NCI-H446 treated with DMSO at 0.1 percent for 48 hours (cell line): Measurements from ENCODE around the gene LILRA6.
"Not testable (repeated sequence)": the region's sequence is repeated elsewhere in the genome, so short reads cannot be mapped to it uniquely, and the experiment has no call there.

Experiments
- DNase-seq: peaks from one replicate; lab custom pipeline; 2025; lab: John Stamatoyannopoulos, UW

LILRA6 gene

DNA sequence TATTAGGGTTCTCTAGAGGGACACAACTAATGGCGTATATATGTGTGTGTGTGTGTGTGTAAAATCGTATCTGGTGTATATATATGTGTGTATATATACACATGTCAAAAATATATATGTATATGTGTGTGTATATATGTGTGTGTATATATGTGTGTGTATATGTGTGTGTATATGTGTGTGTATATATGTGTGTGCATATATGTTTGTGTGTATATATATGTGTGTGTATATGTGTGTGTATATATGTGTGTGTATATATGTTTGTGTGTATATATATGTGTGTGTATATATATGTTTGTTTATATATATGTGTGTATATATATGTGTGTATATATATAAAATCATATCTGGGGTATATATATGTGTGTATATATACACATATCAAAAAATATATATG is 19.9 kb upstream of the LILRA6 start:
- DNase-seq = no peak

DNA sequence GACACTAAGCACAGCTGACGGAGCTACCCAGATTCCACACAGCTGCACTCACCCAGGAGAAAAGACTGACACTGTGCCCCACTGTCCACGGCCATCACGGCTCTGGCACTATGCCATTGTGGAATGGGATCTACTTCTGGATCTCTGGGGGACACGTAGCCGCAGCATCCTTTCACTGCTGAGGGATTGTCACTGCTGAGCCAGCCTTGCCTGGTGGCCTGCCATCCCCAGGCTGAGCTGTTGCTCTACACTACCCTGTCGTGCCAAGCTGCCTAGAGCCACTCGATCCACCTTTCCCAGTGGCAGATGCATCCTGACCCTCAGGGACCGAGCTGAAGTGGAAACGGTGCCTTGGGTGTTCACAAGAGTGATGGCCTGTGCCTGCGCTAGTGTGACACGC is 19.5 kb upstream of the LILRA6 start:
- no peak for DNase-seq

DNA sequence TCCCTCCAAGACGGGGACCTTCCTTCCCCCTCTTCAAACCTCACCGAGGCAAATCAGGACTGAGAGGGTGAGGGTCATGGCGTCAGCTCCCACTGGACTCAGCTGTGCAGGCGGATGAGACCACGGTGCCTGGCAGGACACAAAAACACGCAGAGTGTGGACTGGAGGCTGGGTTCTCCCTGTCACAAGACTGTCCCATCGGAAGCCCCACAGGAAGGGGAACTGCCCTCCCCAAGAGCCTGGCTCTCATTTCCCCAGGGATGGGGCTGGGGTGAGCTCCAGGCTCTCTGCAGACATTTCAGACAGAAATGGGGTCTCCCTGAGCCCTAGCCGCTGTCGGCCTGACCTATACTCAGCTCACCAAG is 14.5 kb upstream of the LILRA6 start, which contains the start of gene LILRB5:
LILRB5 (minus strand) TSS at position 158 of the 365 bp plus-strand sequence; CDS start at position 78, 80 bp downstream.
- no peak for DNase-seq

DNA sequence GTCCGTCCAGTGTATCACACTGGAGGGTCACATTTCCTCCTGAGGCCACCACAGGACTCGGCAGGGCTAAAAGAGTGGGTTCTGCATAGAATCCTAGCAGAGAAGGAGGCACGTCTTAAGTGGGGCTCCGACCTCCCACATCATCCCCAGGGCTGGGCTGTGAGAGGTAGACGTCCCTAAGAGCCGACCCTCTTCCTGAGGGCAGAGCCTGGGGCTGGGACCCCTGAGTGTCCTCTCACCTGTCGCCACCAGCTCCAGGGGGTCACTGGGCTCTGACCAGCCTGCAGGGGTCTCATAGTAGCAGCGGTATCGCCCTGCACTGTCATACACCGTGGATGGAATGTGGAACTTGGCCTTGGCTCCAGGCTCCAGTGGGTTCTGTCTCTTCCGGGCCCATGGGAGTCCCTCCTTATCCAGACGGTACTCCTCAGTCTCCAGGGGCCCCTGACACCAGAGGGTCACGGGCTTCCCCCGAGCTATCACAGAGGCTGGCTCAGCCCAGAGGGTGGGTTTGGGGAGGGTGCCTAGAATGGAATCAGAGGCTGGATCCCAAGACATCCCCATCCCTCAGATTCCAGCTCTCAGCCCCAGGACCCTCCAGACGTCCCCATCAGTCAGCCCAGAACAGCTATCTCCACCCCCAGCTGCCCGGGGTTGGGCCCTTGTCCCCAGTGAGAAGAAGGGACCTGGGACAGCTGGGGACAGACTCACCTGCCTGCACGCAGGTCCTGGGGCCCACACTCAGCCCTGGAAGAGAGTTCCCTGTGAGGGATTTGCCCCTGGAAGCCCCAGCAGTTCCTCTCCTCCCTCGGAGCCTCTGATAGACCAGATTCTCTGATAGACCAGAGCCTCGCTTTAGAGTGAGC is 13.9 kb upstream of the LILRA6 start:
- no peak for DNase-seq

DNA sequence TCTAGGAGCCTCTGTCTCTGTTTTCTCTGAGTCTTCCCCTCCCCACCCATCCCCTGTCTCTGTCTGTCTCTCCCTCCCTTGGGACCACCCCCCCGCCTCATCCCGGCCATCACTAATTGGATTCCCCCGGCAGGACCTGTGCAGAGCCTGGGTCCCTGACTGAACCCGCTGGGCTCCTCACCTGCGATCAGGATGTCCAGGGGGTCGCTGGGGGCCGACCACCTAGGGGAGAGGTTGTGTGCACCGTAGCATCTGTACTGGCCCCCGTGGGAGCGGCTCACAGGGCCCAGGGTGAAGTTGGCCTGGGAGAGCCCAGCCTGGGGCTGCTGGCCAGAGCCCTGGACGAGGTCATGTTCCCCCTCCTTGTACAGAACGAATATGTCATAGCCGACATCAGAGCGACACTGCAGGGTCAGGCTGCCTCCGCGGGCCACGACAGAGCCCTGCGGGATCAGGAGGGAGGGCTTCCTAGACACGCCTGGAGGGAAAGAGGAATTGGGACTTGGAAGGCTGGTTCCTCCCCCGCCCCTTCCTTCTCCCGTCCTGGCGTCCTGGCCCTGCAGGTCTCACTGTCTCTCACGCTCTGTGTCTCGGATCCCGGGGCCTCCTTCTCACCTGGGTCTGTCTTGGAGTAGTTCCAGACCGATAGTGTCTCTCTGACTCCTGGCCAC is 12.7 kb upstream of the LILRA6 start:
- DNase-seq = no peak

DNA sequence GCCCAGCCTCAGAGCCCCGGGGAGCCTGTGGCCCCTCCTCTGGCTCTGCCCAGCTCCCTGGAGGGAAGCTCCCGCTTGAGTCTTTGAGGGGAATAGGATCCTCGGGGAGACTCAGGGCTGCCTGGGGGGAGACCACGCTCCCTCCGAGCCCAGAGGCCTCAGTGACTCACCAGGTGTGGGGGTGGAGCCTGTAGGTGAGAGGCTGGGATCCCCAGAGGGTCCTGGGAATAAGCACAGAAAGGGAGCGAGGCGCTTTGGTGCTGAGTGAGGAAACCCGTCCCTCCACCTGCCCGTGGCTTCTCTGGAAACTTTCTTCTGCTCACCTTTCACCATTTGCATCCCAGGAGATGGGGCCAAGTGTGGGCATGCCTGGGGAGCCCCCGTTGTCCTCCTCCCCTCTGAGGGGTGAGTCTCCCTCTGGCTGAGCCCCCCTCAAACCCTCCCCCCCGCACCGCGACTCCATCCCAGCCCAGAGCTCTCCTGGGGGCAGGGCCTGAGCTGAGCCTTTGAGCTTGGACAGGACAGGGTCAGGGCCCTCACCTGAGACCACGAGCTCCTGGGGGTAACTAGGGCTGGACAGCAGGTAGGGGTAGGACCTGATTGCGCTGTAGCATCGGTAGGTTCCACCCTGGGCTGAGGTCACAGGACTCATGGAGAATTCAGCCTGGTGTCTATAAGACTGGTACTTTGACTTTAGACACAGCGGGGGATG is 11.8 kb upstream of the LILRA6 start:
- DNase-seq = no peak

DNA sequence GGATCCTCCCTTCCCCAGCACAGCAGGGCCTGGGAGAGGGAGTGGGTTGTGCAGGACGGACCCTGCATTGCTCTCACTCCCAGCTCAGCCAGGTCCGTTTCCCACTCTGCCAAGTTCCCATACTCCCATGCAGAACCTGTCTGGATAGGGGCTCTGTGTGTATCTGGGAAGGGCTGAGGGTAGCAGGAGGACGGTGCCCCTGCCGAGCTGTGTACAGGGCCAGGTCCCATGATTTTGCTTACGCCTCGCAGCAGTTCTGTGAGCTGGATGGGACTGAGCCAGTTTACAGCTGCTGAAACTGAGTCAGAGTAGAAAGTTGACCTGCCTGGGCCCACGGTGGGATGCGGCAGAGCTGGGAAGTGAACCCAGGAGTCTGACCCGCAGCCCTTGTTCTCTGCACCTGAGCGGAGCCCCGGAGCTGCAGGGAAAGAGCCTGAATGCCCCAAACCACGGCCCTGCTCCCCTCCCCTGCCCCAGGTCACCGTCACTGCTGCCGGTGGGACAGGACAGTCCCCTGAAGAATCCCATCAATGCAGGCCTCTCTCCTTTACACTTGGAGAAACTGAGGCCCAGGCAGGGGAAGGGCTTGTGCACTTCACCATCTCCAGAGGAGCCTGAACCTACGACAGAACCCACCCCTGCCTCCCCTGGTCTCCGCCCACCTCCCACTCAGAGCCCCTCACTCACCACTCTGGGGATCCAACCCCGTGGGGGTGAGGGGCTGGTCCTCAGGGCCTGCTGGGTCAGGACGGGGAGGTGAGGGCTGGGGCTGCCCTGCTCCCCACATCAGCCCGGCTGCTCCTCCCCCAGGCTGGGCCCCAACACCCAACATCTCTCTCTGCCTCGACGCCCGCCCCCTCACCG is 11.0 kb upstream of the LILRA6 start:
- no peak for DNase-seq

DNA sequence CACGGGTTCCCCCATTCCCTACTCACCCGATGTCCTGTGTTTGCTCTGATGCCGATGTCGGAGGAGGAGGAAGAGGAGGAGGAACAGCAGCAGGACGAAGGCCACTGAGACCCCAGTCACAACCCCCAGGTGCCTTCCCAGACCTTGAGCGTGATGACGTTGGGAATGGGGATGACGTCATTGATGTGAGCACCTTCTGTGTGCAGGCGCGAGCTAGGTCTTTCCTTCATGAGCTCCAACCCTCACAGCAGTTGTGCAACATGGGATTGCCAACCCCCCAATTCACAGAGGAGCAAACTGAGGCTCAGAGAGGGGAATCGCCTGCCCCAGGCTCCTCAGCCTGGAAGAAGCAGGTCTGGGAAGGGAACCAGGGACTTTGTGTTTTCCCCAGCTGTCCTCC is 10.3 kb upstream of the LILRA6 start:
- DNase-seq = no peak

DNA sequence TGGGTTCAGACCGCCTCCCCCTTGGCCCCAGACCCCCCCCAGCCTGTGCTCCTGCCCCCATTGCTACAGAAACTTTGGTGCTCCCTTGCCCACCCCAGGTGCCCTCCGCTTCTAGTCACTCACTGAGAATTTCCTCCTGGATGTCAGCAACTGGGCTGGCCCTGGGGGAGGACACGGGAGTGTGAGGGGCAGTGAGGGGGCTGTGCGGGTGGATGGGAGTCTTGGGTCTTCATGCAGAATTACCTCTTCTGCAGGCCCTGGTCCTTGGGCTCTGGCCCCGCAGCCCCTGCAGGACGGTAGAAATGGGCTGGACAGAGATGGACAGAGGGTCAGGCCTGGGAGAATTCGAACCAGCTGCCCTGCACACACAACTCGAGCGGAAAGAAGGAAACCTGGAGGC is 9.7 kb upstream of the LILRA6 start:
- no peak for DNase-seq

DNA sequence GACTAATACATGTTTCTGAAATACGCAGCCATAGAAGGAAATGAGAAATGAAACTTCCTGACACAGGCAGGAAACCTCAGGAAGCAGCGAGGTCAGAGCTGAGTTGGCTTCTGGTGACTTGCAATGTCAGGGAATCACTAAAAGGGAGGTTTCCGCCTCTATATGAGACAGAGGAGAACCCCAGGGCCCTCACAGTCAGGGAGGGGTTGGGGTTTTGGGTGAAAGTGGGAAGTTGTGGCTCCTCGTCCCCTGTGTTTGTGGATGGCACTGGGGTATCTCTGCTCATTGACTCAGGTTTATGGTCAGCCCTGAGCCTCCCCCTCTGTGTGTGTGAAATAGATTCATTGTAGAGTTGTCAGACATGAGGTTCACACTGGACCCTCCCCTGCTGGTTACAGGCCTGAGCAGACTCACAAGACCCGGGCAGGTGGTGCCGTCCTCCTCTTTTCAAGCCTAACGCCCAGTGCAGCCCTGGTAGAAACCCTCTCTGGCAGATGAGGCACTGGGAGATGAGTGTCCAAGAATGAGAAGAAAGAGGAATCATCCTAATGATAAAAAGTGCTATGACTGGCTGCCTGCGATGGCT is 5.5 kb upstream of the LILRA6 start:
- no peak for DNase-seq

DNA sequence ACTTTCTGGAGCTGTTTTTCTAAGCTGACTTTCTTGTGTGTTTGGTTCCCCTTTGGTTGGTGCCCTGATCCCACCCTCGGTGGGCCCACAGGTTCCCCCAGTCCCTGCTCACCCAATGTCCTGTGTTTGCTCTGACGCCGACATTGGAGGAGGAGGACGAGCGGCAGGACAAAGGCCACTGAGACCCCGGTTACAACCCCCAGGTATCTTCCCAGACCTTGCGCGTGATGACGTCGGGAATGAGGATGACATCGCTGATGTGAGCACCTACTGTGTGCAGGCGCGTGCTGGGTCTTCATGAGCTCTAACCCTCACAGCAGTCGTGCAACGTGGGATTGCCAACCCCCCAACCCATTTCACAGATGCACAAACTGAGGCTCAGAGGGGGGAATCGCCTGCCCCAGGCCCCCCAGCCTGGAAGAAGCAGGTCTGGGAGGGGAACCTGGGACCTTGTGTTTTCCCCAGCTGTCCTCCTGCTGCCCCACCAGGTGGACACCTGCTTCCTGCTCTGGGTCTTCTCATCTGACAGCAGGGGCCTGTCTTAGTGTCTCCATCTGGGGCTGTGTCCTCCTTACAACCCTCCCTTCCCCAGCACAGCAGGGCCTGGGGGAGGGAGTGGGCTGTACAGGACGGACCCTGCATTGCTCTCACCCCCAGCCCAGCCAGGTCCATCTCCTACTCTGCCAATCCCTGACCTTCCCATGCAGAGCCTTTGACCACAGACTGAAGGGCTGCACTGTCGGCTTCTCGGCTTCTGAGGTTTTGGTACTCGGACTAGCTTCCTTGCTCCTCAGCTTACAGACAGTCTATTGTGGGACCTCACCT is 4.7 kb upstream of the LILRA6 start:
- DNase-seq = no peak

DNA sequence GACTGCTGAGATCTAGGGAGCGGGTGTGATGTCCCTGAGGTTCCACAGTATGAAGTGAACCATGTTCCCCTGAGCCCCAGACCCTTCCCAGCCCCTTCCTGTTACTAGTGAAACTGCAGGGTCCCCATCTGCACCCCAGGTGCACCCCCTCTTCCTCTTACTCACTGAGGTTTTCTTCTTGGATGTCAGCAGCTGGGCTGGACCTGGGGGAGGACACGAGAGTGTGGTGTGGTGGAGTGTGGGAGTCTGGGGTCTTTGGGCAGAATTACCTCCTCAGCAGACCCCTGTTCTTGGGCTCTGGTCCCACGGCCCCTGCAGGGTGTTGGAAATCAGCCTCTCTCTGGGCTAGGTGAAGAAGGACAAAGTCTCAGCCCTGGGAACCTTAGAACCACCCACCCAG is 3.3 kb upstream of the LILRA6 start:
- DNase-seq = no peak

DNA sequence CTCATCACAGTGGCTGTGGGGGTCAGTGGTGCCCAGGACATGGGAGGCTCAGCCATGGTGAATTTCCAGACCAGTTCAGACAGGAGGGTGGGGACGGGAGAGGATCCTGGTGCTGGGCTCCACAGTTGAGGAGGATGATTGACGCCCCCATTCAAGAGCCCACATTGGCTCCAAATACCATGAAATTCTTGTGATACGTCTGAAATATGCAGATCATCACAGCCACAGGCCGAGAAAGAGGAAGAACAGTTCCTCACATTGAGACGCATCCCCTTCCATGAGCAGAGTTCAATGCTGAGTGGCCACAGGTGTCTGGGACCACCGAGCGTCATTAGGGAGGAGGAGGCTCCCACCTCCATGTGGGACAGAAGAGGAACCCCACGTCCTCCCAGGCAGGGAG is 1.2 kb upstream of the LILRA6 start:
- DNase-seq = not testable (repeated sequence)

DNA sequence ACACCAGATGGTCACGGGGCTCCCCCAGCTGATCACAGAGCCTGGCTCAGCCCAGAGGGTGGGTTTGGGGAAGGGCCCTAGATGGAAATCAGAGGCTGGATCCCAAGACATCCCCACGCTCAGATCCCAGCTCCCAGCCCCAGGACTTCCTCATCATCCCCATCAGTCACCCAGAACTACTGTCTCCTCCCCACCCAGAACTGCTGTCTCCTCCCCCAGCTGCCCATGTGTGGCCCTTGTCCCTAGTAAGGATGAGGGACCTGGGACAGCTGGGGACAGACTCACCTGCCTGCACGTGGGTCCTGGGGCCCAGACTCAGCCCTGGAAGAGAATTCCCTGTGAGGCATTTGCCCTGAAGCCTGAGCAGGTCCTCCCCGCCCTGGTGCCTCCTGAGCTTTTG is 356 bp downstream of the LILRA6 start:
- DNase-seq = not testable (repeated sequence)

DNA sequence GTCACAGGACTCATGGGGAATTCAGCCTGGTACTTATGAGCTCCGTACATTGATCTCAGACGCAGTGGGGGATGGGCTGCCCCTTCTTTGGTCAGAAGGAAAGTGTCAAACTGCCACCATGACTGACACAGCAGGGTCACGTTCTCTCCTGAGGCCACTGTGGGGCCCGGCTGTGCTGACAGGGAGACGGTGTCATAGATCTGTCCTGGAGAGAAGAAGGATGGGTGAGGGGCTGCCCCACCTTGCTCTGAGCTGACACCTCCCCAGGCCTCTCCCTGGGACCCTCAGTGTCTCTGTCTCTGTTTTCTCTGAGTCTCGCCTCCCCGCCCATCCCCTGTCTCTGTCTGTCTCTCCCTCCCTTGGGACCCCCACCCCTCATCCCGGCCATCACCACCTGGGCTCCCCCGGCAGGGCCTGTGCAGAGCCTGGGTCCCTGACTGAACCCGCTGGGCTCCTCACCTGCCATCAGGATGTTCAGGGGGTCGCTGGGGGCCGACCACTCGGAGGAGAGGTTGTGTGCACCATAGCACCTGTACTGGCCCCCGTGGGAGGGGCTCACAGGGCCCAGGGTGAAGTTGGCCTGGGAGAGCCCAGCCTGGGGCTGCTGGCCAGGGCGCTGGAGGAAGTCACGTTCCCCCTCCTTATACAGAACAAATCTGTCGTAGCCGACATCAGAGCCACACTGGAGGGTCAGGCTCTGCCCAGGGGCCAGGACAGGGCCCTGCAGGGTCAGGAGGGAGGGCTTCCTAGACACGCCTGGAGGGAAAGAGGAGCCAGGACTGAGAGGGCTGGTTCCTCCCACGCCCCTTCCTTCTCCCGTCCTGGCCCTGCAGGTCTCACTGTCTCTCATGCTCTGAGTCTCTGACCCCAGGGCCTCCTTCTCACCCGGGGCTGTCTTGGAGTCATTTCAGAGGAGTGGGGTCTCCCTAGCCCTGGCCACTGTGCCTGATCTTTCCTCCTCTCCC is 1.9 kb downstream of the LILRA6 start:
- not testable (repeated sequence) for DNase-seq

DNA sequence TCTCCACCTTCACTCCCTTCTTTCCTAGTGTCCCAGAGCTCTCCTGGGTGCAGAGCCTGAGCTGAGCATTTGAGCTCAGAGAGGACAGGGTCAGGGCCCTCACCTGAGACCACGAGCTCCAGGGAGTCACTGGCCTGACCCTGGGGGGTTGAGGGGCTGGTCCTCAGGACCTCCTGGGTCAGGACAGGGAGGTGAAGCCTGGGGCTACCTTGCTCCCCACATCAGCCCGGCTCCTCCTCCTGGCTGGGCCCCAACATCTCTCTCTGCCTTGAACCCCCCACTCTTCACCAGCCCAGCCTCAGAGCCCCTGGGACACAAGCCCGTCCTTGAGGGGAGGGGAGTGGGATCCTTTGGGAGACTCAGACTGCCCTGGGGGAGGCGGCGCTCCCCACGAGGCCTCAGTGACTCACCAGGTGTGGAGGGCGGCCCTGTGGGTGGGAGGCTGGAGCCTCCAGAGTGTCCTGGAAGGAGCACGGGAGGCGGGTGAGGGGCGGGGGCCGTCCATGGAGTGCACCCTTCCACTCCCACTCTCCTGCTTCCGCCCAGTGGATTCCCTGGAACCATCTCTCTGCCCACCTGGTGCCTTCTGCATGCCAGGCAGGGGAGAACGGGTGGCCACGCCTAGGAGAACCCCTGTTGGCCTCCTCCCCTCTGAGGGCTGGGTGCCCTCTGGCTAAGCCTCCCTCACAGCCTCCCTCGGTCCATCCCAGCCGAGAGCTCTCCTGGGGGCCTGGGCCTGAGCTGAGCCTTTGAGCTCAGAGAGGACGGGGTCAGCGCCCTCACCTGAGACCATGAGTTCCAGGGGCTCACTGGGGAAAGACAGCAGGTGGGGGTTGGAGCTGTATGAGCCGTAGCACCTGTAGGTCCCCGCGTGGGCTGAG is 2.9 kb downstream of the LILRA6 start:
- not testable (repeated sequence) for DNase-seq

DNA sequence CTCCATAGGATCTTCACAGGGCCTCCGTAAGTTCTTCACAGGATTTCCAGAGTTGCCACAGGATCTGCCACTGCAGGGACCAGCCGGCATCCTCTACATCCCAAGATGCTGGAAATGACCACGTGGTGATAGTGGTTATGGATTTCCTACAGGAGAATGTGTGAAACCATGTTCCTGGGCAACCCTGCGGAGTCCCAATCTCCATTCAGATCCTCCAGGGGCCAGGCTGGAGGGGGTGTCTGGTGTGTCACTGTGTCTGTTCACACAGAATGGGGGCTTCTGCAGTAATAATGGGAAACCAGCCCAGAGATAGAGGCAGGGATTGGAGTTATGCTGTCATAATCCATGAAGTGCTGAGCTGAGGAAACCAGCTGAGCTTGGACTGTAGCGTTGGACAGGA is 8.6 kb downstream of the LILRA6 start:
- no peak for DNase-seq
